Measurements from ENCODE around the gene LRR1.

DNA sequence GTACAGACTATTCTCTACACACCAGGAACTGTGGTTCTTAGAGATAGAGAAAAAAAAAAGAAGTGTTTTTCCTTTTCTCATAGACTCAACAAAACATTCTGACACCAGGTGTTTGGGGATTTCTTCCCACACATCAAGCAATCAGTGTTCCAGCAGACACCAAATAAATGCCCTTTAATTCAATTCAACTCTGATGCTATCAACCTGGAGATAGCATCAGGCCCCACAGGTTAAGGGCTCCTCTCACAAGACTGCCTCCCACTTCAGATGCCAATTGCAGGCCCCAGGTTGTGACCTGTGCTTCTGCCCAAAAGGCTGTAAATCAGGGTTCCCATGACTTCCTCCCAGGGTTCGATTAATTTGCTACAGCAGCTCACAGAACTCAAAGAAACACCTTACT, 49.3 kb upstream of the LRR1 start:
- TF ChIP-seq POLR2A (IDR thresholded peaks at IDR 0.05; ENCODE audit: low read depth, low read length) (no peak), POLR2AphosphoS5 (IDR thresholded peaks at IDR 0.05; ENCODE audit: low read depth, low read length) (no peak), TAF1 (IDR thresholded peaks at IDR 0.05; ENCODE audit: borderline replicate concordance, low read depth, low read length) (no peak)
